GM10266 (cell line): ENCODE results near the gene ZNF775.

ENCODE experiments used
- DNase-seq: peaks from one replicate; pipeline ENCODE4 v3.0.0; 2012; ENCODE audit errors: extremely low spot score
- CTCF ChIP-seq: IDR thresholded peaks from 2 replicates; pipeline ENCODE4 v1.5.1; 2012; ENCODE audit warnings: mild to moderate bottlenecking, low read depth; ENCODE audit not compliant: control insufficient read depth, insufficient read depth; ENCODE audit errors: missing control alignments

The ZNF775 gene

GRCh38 chr7:150403376-150404171, 24.4 kb downstream of the ZNF775 start:
- TF ChIP-seq CTCF, result no peak
- DNase-seq, result no peak

DNA sequence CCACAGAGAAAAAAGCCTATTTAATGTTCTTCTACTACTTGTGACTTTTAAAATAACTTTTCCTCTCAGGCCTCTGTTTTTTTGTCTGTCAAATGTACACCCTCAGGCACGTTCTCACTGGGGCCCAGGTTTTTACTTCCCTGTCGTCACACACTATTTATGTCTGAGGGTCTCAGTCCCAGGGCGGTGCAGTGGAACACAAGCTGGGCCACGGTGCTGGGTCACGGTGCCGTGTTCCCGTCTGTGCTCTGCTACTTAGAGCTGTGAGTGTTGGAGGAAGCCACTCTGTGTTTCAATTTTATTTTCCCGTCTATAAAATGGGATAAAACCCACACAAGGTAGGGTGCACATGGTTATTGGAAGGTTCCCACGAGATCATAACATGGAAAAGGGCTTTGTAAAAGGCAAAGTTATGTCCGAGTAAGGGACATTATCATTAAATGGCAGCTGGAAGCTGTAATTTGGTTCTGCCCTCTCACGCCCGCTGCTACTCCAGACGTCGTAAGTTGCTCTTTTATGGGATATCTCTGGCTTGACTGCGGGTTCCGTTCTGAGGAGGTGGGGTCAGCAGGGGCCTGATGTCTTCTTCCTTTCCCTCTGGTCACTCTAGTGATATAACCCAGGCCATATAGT, 25.2 kb downstream of the ZNF775 start:
- no peak for TF ChIP-seq CTCF

GRCh38 chr7:150404805-150405583, 25.9 kb downstream of the ZNF775 start:
- DNase-seq, result peak; percentile 93
- peak; percentile 54 for TF ChIP-seq CTCF

More for the DNA sequence above, 25.2 kb downstream of the ZNF775 start:
- no peak for DNase-seq

GRCh38 chr7:150405584-150406311, 26.6 kb downstream of the ZNF775 start:
- peak; percentile 71 for DNase-seq
- TF ChIP-seq CTCF, result no peak

GRCh38 chr7:150406312-150406566, 27.1 kb downstream of the ZNF775 start:
- no peak for DNase-seq
- no peak for TF ChIP-seq CTCF

DNA sequence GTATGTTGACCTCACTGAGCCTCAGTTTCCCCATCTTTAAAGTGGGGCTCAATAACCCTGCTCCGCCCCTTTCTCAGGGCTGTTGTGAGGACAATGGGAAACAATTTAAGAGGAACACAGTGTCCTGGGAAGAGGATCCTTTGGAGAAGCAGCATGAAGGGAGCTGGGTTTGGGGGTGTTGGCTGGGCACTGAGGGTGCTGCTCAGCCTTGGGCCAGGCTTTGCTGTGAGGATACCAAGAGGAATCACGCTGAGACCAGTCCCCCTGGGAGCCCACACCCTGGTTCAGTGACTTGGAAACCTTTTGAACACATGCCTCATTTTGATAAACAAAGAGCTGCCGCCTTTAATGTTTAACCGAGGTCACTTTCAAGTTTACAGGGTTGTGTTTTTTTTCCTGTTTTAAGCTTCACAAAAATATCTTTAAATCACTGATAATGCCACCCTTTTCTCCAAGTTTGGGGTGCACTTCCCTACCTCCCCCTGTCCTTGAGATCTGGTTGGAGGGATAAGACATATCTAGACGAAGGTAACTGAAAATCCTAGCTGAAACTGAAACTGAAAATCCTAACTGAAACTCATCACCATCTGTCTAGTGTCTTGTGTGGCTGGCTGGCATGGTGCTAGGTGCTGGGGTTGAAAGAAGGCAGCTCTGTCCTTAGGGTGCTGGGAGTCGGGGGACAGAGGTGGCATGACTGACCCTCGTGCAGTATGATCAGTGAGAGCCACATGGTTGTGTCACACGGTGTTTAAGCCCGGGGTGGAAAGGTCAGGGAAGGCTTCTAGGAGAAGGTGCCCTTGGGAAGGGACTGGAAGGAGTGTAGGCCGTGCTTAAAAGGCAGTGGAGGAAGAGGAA, 27.7 kb downstream of the ZNF775 start:
- DNase-seq, result peak; percentile 72
- no peak for TF ChIP-seq CTCF
